Measurements from ENCODE around the gene SCN3A.

GRCh38 chr2:165056564-165056963 is 147.3 kb downstream of the SCN3A start:
- TF ChIP-seq POLR2A (IDR thresholded peaks at IDR 0.05; ENCODE audit: low read length): no peak
- TF ChIP-seq CTCF (IDR thresholded peaks at IDR 0.05): no peak
- TF ChIP-seq CEBPB (IDR thresholded peaks at IDR 0.05): no peak
- TF ChIP-seq MAX (IDR thresholded peaks at IDR 0.05): no peak
- TF ChIP-seq SMC3 (IDR thresholded peaks at IDR 0.05): no peak
- no peak for TF ChIP-seq CHD2 (IDR thresholded peaks at IDR 0.05; ENCODE audit: low read length, partially characterized antibody)
- no peak for TF ChIP-seq ESRRA (IDR thresholded peaks at IDR 0.05; ENCODE audit: borderline replicate concordance, low read length)
- no peak for TF ChIP-seq REST (IDR thresholded peaks at IDR 0.05)
- TF ChIP-seq CBX2 (IDR thresholded peaks at IDR 0.05; ENCODE audit: borderline replicate concordance, low read depth): no peak
- TF ChIP-seq USF2 (IDR thresholded peaks at IDR 0.05): no peak
- no peak for TF ChIP-seq RFX5 (IDR thresholded peaks at IDR 0.05)
- TF ChIP-seq TP53 (CRISPR knock-in tag; IDR thresholded peaks at IDR 0.05): no peak
- TF ChIP-seq HOXA7 (CRISPR knock-in tag; IDR thresholded peaks at IDR 0.05): no peak

Data from A549 (cell line).